Measurements from ENCODE around the gene FAM107B. TPM values are rescaled to one million over a fixed set of nuclear protein-coding genes. Genes with fewer than 3 reads are reported as not detected.

Gene FAM107B
- total RNA-seq, 1 experiment from 2014 or later = 158 TPM

DNA sequence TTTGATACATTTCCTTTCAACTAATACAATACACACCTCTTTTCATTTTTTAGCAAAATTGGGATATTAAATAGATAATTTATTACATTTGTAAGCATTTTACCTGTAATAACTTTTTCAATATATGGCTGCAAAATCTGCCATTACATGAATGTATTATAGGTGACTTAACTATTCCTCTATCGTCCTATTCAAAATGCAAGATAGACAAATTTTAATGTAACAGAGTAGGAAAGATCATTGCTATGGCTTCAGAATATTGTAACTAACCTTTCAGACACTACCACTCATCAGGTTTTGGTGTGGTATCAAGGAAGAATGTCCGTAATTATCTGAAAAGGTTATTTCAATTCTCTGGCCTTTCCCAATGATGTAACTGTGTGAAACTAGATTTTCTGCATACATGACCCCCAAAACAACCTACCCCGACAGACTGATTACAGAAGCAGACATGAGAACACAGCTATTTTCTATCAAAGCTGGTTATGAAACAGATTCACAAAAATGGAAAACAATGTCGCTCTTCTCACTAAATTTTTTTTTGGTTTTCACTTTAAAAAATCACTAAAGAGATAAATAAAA, 211.2 kb downstream of the FAM107B start:
- peak overlapping the region; percentile 46 for H3K4me3 ChIP-seq (ENCODE audit: low read length)
- H3K9me3 ChIP-seq (ENCODE audit: low read length) = no peaks in the 10 kb centered on the region
- H3K9me2 ChIP-seq (replicated peaks; ENCODE audit: insufficient read depth, low read length) = no peaks in the 10 kb centered on the region
- H3K27ac ChIP-seq (ENCODE audit: low read length) = peak overlapping the region; percentile 91
- H3K27me3 ChIP-seq (ENCODE audit: low read length) = no peaks in the 10 kb centered on the region
- H3K4me1 ChIP-seq (ENCODE audit: low read length) = peaks cover 57% of the 10 kb centered on the region
- H3K36me3 ChIP-seq (ENCODE audit: insufficient read depth, low read length) = no peaks in the 10 kb centered on the region
- peak overlapping the region; percentile 66 for H3K4me2 ChIP-seq (ENCODE audit: low read depth, low read length, poor library complexity, severe bottlenecking)
- no peaks in the 10 kb centered on the region for H4K20me1 ChIP-seq (ENCODE audit: insufficient read depth, low read depth, low read length)
- DNase-seq = no peak
- H2AFZ ChIP-seq (ENCODE audit: low read length) = no peak overlapping the region
- H3K9ac ChIP-seq (ENCODE audit: low read length) = peak overlapping the region; percentile 49
- H3K79me2 ChIP-seq (ENCODE audit: low read length) = peaks cover 93% of the 10 kb centered on the region

DNA sequence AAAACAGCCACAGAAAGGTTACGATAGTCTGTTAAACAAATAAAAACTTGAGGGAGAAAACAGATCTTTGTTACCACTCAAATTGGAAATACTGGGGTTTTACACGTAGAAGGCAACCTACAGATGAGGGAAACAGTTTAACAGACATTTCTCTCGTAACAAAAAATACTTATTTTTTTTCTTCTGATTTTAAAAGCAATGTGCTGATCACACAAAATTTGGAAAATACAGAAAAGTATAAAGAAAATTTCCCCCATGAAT, 211.7 kb downstream of the FAM107B start:
- DNase-seq = no peak
- Histone ChIP-seq H3K27me3 (ENCODE audit: low read length) (no peaks in the 10 kb centered on the region), H3K36me3 (ENCODE audit: insufficient read depth, low read length) (no peaks in the 10 kb centered on the region), H3K4me3 (ENCODE audit: low read length) (no peak overlapping the region), H4K20me1 (ENCODE audit: insufficient read depth, low read depth, low read length) (no peaks in the 10 kb centered on the region), H3K9ac (ENCODE audit: low read length) (no peak overlapping the region), H3K9me2 (replicated peaks; ENCODE audit: insufficient read depth, low read length) (no peaks in the 10 kb centered on the region), H3K9me3 (ENCODE audit: low read length) (no peaks in the 10 kb centered on the region), H2AFZ (ENCODE audit: low read length) (no peak overlapping the region), H3K4me2 (ENCODE audit: low read depth, low read length, poor library complexity, severe bottlenecking) (peak overlapping the region; percentile 66), H3K4me1 (ENCODE audit: low read length) (peaks cover 61% of the 10 kb centered on the region), H3K79me2 (ENCODE audit: low read length) (peaks cover 93% of the 10 kb centered on the region), H3K27ac (ENCODE audit: low read length) (peak overlapping the region; percentile 91)

DNA sequence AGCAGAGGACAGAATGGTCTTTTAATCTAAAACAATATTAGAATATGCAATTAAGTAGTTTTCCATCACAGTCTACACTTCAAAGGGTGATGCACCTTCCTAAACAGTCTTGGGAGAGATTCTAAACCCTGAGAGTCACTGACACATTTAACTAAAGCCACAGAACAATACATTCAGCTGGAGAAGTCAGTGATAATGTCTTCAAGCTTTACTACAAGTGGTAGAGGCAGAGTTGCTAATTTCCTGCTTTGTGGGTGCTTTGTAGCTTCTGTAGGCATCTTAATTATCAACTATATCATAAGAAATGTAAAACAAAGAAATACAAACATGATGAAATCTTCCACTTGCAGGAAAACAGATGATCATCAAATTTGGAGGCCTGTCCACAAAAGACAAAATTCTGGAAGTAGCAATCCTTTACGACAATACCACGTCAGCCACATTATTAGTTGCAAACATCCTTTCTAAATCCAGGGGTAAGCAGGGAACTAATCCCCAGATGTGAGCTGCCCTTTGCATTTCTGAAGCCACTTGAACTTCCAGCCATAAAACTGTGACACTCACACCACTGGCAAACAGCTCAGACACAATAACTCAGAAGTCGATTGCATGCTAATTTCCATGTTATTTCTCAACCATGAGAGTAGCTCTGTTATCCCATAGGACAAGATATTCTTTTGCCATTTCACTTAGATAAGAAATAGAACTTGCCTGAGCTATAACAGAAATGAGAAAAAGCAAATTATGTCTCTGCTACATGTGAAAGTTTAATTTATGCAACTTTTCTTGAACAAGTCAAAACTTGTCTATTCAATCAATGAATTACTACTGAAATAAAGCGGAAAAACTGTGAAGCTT, 212.2 kb downstream of the FAM107B start:
- H3K27me3 ChIP-seq (ENCODE audit: low read length) = no peaks in the 10 kb centered on the region
- no peak for DNase-seq
- H3K4me3 ChIP-seq (ENCODE audit: low read length) = no peak overlapping the region
- peaks cover 67% of the 10 kb centered on the region for H3K4me1 ChIP-seq (ENCODE audit: low read length)
- H2AFZ ChIP-seq (ENCODE audit: low read length) = no peak overlapping the region
- H3K9me3 ChIP-seq (ENCODE audit: low read length) = no peaks in the 10 kb centered on the region
- H3K27ac ChIP-seq (ENCODE audit: low read length) = peak overlapping the region; percentile 91; the same call in 1 of the 2 replicates
- peaks cover 93% of the 10 kb centered on the region for H3K79me2 ChIP-seq (ENCODE audit: low read length)
- no peaks in the 10 kb centered on the region for H3K9me2 ChIP-seq (replicated peaks; ENCODE audit: insufficient read depth, low read length)
- peak overlapping the region; percentile 66 for H3K4me2 ChIP-seq (ENCODE audit: low read depth, low read length, poor library complexity, severe bottlenecking)
- H3K9ac ChIP-seq (ENCODE audit: low read length) = no peak overlapping the region
- no peaks in the 10 kb centered on the region for H4K20me1 ChIP-seq (ENCODE audit: insufficient read depth, low read depth, low read length)
- no peaks in the 10 kb centered on the region for H3K36me3 ChIP-seq (ENCODE audit: insufficient read depth, low read length)

DNA sequence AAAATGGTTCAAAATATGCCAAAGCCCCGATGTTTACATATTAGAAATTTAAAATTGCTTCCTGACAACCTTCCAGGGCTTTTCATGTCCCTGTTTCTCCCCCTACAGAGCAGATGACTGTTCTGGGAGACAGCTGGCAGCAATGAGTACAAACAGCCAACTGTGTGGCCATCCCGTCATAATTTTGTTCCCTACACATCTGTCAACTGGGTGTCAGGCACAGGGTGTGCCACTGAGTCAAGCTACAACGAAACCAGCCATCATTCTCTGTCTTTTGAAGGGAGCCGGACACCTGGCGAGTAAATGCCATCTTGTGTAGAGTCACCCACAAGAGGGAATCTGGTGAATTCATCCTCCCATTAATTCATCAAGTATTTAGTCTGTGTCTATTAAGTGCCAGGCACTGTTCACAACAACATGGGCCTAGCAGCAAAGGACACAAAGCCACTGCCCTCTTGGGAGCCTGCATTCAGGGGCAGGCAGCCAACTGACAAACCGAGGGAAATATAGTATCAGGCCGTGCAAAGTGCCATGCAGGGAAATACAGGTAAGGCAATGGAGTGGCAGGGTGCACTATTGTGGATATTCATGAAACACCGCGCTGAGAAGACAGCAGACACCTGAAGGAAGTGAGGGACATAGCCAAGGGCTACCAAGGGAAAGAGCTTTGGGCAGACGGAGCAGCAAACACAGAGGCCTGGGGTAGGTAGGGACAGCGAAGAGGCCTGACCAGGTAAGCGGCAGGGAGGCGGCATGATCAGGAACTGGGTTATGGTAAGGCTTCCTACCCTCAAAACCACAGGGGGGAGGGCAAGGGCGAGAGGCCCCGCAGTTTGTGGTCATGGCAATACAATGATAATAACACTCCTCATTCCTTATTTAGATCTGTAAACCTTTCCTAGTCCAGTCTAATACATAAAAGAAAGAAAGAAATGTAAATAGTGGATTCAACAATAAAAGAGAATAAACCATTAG, 213.6 kb downstream of the FAM107B start:
- no peak overlapping the region for H2AFZ ChIP-seq (ENCODE audit: low read length)
- H3K79me2 ChIP-seq (ENCODE audit: low read length) = peaks cover 97% of the 10 kb centered on the region
- no peaks in the 10 kb centered on the region for H3K36me3 ChIP-seq (ENCODE audit: insufficient read depth, low read length)
- DNase-seq = no peak
- no peaks in the 10 kb centered on the region for H3K9me2 ChIP-seq (replicated peaks; ENCODE audit: insufficient read depth, low read length)
- H3K9ac ChIP-seq (ENCODE audit: low read length) = no peak overlapping the region
- H3K9me3 ChIP-seq (ENCODE audit: low read length) = no peaks in the 10 kb centered on the region
- no peak overlapping the region for H3K4me2 ChIP-seq (ENCODE audit: low read depth, low read length, poor library complexity, severe bottlenecking)
- H4K20me1 ChIP-seq (ENCODE audit: insufficient read depth, low read depth, low read length) = no peaks in the 10 kb centered on the region
- no peak overlapping the region for H3K4me3 ChIP-seq (ENCODE audit: low read length)
- no peaks in the 10 kb centered on the region for H3K27me3 ChIP-seq (ENCODE audit: low read length)
- H3K27ac ChIP-seq (ENCODE audit: low read length) = no peak overlapping the region
- peaks cover 81% of the 10 kb centered on the region for H3K4me1 ChIP-seq (ENCODE audit: low read length)

GRCh38 chr10:14560274-14560673, 214.4 kb downstream of the FAM107B start:
- Histone ChIP-seq H3K79me2 (ENCODE audit: low read length) (peaks cover 98% of the 10 kb centered on the region), H3K4me3 (ENCODE audit: low read length) (no peak overlapping the region)

GRCh38 chr10:14558025-14558424, 216.7 kb downstream of the FAM107B start:
- H3K27ac ChIP-seq (ENCODE audit: low read length) = peak overlapping the region; percentile 60; the same call in 1 of the 2 replicates
- no peaks in the 10 kb centered on the region for H3K27me3 ChIP-seq (ENCODE audit: low read length)
- H3K9ac ChIP-seq (ENCODE audit: low read length) = no peak overlapping the region
- H2AFZ ChIP-seq (ENCODE audit: low read length) = no peak overlapping the region
- H3K4me3 ChIP-seq (ENCODE audit: low read length) = no peak overlapping the region; the same call in 1 of the 2 replicates
- no peaks in the 10 kb centered on the region for H4K20me1 ChIP-seq (ENCODE audit: insufficient read depth, low read depth, low read length)
- no peaks in the 10 kb centered on the region for H3K9me3 ChIP-seq (ENCODE audit: low read length)
- DNase-seq = no peak
- H3K9me2 ChIP-seq (replicated peaks; ENCODE audit: insufficient read depth, low read length) = no peaks in the 10 kb centered on the region
- peaks cover 100% of the 10 kb centered on the region for H3K79me2 ChIP-seq (ENCODE audit: low read length)
- peaks cover 73% of the 10 kb centered on the region for H3K4me1 ChIP-seq (ENCODE audit: low read length)
- peak overlapping the region; percentile 60 for H3K4me2 ChIP-seq (ENCODE audit: low read depth, low read length, poor library complexity, severe bottlenecking)
- H3K36me3 ChIP-seq (ENCODE audit: insufficient read depth, low read length) = no peaks in the 10 kb centered on the region

More at GRCh38 chr10:14560274-14560673, 214.4 kb downstream of the FAM107B start:
- Histone ChIP-seq H3K9me2 (replicated peaks; ENCODE audit: insufficient read depth, low read length) (no peaks in the 10 kb centered on the region), H3K27me3 (ENCODE audit: low read length) (no peaks in the 10 kb centered on the region), H3K9ac (ENCODE audit: low read length) (no peak overlapping the region), H3K4me2 (ENCODE audit: low read depth, low read length, poor library complexity, severe bottlenecking) (no peak overlapping the region), H3K27ac (ENCODE audit: low read length) (no peak overlapping the region), H2AFZ (ENCODE audit: low read length) (no peak overlapping the region), H4K20me1 (ENCODE audit: insufficient read depth, low read depth, low read length) (no peaks in the 10 kb centered on the region), H3K36me3 (ENCODE audit: insufficient read depth, low read length) (no peaks in the 10 kb centered on the region), H3K4me1 (ENCODE audit: low read length) (peaks cover 81% of the 10 kb centered on the region), H3K9me3 (ENCODE audit: low read length) (no peaks in the 10 kb centered on the region)
- DNase-seq = no peak

GRCh38 chr10:14557567-14557966, 217.1 kb downstream of the FAM107B start:
- H3K9me2 ChIP-seq (replicated peaks; ENCODE audit: insufficient read depth, low read length) = no peaks in the 10 kb centered on the region
- H3K9me3 ChIP-seq (ENCODE audit: low read length) = no peaks in the 10 kb centered on the region
- DNase-seq = no peak
- peak overlapping the region; percentile 36; the same call in 1 of the 2 replicates for H3K4me3 ChIP-seq (ENCODE audit: low read length)
- H3K36me3 ChIP-seq (ENCODE audit: insufficient read depth, low read length) = peaks cover 4% of the 10 kb centered on the region; the same call in 1 of the 2 replicates
- H3K4me1 ChIP-seq (ENCODE audit: low read length) = peaks cover 68% of the 10 kb centered on the region
- peak overlapping the region; percentile 60 for H3K27ac ChIP-seq (ENCODE audit: low read length)
- H4K20me1 ChIP-seq (ENCODE audit: insufficient read depth, low read depth, low read length) = no peaks in the 10 kb centered on the region
- H3K27me3 ChIP-seq (ENCODE audit: low read length) = no peaks in the 10 kb centered on the region
- H3K79me2 ChIP-seq (ENCODE audit: low read length) = peaks cover 100% of the 10 kb centered on the region
- peak overlapping the region; percentile 60 for H3K4me2 ChIP-seq (ENCODE audit: low read depth, low read length, poor library complexity, severe bottlenecking)
- H2AFZ ChIP-seq (ENCODE audit: low read length) = no peak overlapping the region
- peak overlapping the region; percentile 32 for H3K9ac ChIP-seq (ENCODE audit: low read length)

All from Karpas-422 (cell line).